PC-9 (cell line): ENCODE results near the gene SLC4A4.

Experiments used
- CTCF ChIP-seq: fragments of 200-600 bp; sonication (generic); conservative IDR thresholded peaks from 2 replicates; pipeline ENCODE4 v1.6.1; 2017; ENCODE audit warnings: mixed run types, antibody characterized with exemption, mild to moderate bottlenecking, moderate library complexity
- EZH2 ChIP-seq: fragments of 200-600 bp; sonication (generic); IDR thresholded peaks from 2 replicates; pipeline ENCODE4 v1.8.0; 2017; ENCODE audit warnings: antibody characterized with exemption, low read depth

GRCh38 chr4:71501992-71502391 lies 163.2 kb downstream of the SLC4A4 start:
- TF ChIP-seq CTCF (no peak), EZH2 (no peak)
